OCI-LY7 (cell line): ENCODE data around the gene FSHR.

Experiments used
- EZH2phosphoT487 ChIP-seq: fragments of 200-600 bp; sonication (generic); IDR thresholded peaks from 2 replicates; pipeline ENCODE4 v1.6.1; 2018; ENCODE audit warnings: low read depth, borderline replicate concordance, mild to moderate bottlenecking, mixed run types, antibody characterized with exemption, low read length, moderate library complexity, mixed read lengths
- TF ChIP-seq, protein P1 (sequence below): fragments of 200-600 bp; sonication (generic); conservative IDR thresholded peaks from 2 replicates; pipeline ENCODE4 v1.5.1; 2014; ENCODE audit warnings: mild to moderate bottlenecking, antibody characterized with exemption, low read length, moderate library complexity, mixed read lengths

- TF ChIP-seq, protein P1, sequence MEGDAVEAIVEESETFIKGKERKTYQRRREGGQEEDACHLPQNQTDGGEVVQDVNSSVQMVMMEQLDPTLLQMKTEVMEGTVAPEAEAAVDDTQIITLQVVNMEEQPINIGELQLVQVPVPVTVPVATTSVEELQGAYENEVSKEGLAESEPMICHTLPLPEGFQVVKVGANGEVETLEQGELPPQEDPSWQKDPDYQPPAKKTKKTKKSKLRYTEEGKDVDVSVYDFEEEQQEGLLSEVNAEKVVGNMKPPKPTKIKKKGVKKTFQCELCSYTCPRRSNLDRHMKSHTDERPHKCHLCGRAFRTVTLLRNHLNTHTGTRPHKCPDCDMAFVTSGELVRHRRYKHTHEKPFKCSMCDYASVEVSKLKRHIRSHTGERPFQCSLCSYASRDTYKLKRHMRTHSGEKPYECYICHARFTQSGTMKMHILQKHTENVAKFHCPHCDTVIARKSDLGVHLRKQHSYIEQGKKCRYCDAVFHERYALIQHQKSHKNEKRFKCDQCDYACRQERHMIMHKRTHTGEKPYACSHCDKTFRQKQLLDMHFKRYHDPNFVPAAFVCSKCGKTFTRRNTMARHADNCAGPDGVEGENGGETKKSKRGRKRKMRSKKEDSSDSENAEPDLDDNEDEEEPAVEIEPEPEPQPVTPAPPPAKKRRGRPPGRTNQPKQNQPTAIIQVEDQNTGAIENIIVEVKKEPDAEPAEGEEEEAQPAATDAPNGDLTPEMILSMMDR = no peak
- TF ChIP-seq EZH2phosphoT487 = no peak
Observed at GRCh38 chr2:49070716-49071115, 83.6 kb downstream of the FSHR start.
